ENCODE data around the gene RUVBL2. TPM values are rescaled to one million over a fixed set of nuclear protein-coding genes. Genes with fewer than 3 reads are reported as not detected.
"Not testable (repeated sequence)": the region's sequence is repeated elsewhere in the genome, so short reads cannot be mapped to it uniquely, and the experiment has no call there.

Gene RUVBL2
- total RNA-seq, 1 experiment from 2014 or later = 165 TPM

- Histone ChIP-seq H3K27me3 (replicated peaks; ENCODE audit: control insufficient read depth, insufficient read depth, low read length) (no peaks in the 10 kb centered on the region), H3K36me3 (ENCODE audit: control insufficient read depth, insufficient read depth, low read length) (no peaks in the 10 kb centered on the region), H3K4me1 (no peaks in the 10 kb centered on the region), H3K4me3 (ENCODE audit: low read depth, low read length) (no peak overlapping the region), H3K9me3 (no peaks in the 10 kb centered on the region)
- TF ChIP-seq CTCF (IDR thresholded peaks at IDR 0.05; ENCODE audit: insufficient read depth in 1 of 2, low read depth in 1 of 2, low read length in 1 of 2, severe bottlenecking in 1 of 2, unreplicated experiment in 1 of 2) = no peak
- POLR2A ChIA-PET = no interaction called here
- intact Hi-C loops (cut with micrococcal nuclease; ENCODE audit: unreplicated experiment) = no loop called here
- no TSS peak for BruUV-seq (replicated peaks)
- H3K27ac Mint-ChIP-seq (ENCODE audit: unreplicated experiment) = no peak overlapping the region
- H3K4me3 Mint-ChIP-seq (ENCODE audit: unreplicated experiment) = no peak overlapping the region
- H3K36me3 Mint-ChIP-seq (ENCODE audit: insufficient read depth, unreplicated experiment) = no peaks in the 10 kb centered on the region
- no peaks in the 10 kb centered on the region for H3K9me3 Mint-ChIP-seq (ENCODE audit: unreplicated experiment)
- H3K4me1 Mint-ChIP-seq (ENCODE audit: low read depth, unreplicated experiment) = no peaks in the 10 kb centered on the region
- CTCF ChIA-PET = no interaction called here
- H3K27me3 Mint-ChIP-seq (ENCODE audit: insufficient read depth, unreplicated experiment) = no peaks in the 10 kb centered on the region
- DNase-seq = no peak
These were observed 48.5 kb downstream of the RUVBL2 start for GRCh38 chr19:49042177-49042576.

- H3K9me3 Mint-ChIP-seq (ENCODE audit: unreplicated experiment); H3K27me3 ChIP-seq (replicated peaks; ENCODE audit: control insufficient read depth, insufficient read depth, low read length); POLR2A ChIA-PET; H3K4me1 Mint-ChIP-seq (ENCODE audit: low read depth, unreplicated experiment); DNase-seq; H3K36me3 ChIP-seq (ENCODE audit: control insufficient read depth, insufficient read depth, low read length); H3K4me1 ChIP-seq; CTCF ChIA-PET; H3K4me3 Mint-ChIP-seq (ENCODE audit: unreplicated experiment); H3K36me3 Mint-ChIP-seq (ENCODE audit: insufficient read depth, unreplicated experiment); H3K4me3 ChIP-seq (ENCODE audit: low read depth, low read length); intact Hi-C loops (cut with micrococcal nuclease; ENCODE audit: unreplicated experiment); H3K27ac Mint-ChIP-seq (ENCODE audit: unreplicated experiment); BruUV-seq (replicated peaks); H3K27me3 Mint-ChIP-seq (ENCODE audit: insufficient read depth, unreplicated experiment); H3K9me3 ChIP-seq: not testable (repeated sequence)
These were observed 49.0 kb downstream of the RUVBL2 start for GRCh38 chr19:49042666-49043065.

- H3K27ac Mint-ChIP-seq (ENCODE audit: unreplicated experiment); H3K9me3 Mint-ChIP-seq (ENCODE audit: unreplicated experiment): not testable (repeated sequence)
These were observed 49.9 kb downstream of the RUVBL2 start, which contains the start of gene CGB5 for GRCh38 chr19:49043548-49043947. TSS of gene CGB5 (plus strand) at chr19:49043848. CDS start at chr19:49044210, 362 bp downstream.

GRCh38 chr19:49049011-49049410 lies 55.3 kb downstream of the RUVBL2 start, which contains the start of gene CGB8:
TSS of gene CGB8 (minus strand) at chr19:49049111. CDS start at chr19:49048739, 372 bp downstream.
- DNase-seq; H3K4me3 ChIP-seq (ENCODE audit: low read depth, low read length); H3K36me3 Mint-ChIP-seq (ENCODE audit: insufficient read depth, unreplicated experiment); H3K4me1 Mint-ChIP-seq (ENCODE audit: low read depth, unreplicated experiment); H3K27ac Mint-ChIP-seq (ENCODE audit: unreplicated experiment); H3K27me3 ChIP-seq (replicated peaks; ENCODE audit: control insufficient read depth, insufficient read depth, low read length); H3K9me3 Mint-ChIP-seq (ENCODE audit: unreplicated experiment); H3K4me1 ChIP-seq; H3K36me3 ChIP-seq (ENCODE audit: control insufficient read depth, insufficient read depth, low read length); CTCF ChIA-PET; POLR2A ChIA-PET; H3K27me3 Mint-ChIP-seq (ENCODE audit: insufficient read depth, unreplicated experiment); H3K9me3 ChIP-seq; intact Hi-C loops (cut with micrococcal nuclease; ENCODE audit: unreplicated experiment); H3K4me3 Mint-ChIP-seq (ENCODE audit: unreplicated experiment); BruUV-seq (replicated peaks): not testable (repeated sequence)

More at GRCh38 chr19:49043548-49043947, 49.9 kb downstream of the RUVBL2 start, which contains the start of gene CGB5:
- H3K4me3 ChIP-seq (ENCODE audit: low read depth, low read length); intact Hi-C loops (cut with micrococcal nuclease; ENCODE audit: unreplicated experiment); H3K27me3 ChIP-seq (replicated peaks; ENCODE audit: control insufficient read depth, insufficient read depth, low read length); H3K27me3 Mint-ChIP-seq (ENCODE audit: insufficient read depth, unreplicated experiment); H3K4me1 ChIP-seq; H3K36me3 Mint-ChIP-seq (ENCODE audit: insufficient read depth, unreplicated experiment); CTCF ChIA-PET; H3K36me3 ChIP-seq (ENCODE audit: control insufficient read depth, insufficient read depth, low read length); H3K4me3 Mint-ChIP-seq (ENCODE audit: unreplicated experiment); H3K4me1 Mint-ChIP-seq (ENCODE audit: low read depth, unreplicated experiment); POLR2A ChIA-PET; DNase-seq; H3K9me3 ChIP-seq; BruUV-seq (replicated peaks): not testable (repeated sequence)

GRCh38 chr19:49049834-49050233 lies 56.1 kb downstream of the RUVBL2 start:
- H3K4me1 Mint-ChIP-seq (ENCODE audit: low read depth, unreplicated experiment); POLR2A ChIA-PET; BruUV-seq (replicated peaks); intact Hi-C loops (cut with micrococcal nuclease; ENCODE audit: unreplicated experiment); H3K27me3 Mint-ChIP-seq (ENCODE audit: insufficient read depth, unreplicated experiment); H3K36me3 Mint-ChIP-seq (ENCODE audit: insufficient read depth, unreplicated experiment); H3K9me3 ChIP-seq; H3K36me3 ChIP-seq (ENCODE audit: control insufficient read depth, insufficient read depth, low read length); H3K9me3 Mint-ChIP-seq (ENCODE audit: unreplicated experiment); H3K27ac Mint-ChIP-seq (ENCODE audit: unreplicated experiment); CTCF ChIA-PET; H3K27me3 ChIP-seq (replicated peaks; ENCODE audit: control insufficient read depth, insufficient read depth, low read length); H3K4me3 ChIP-seq (ENCODE audit: low read depth, low read length); H3K4me1 ChIP-seq; DNase-seq; H3K4me3 Mint-ChIP-seq (ENCODE audit: unreplicated experiment): not testable (repeated sequence)

- H3K9me3 Mint-ChIP-seq (ENCODE audit: unreplicated experiment); POLR2A ChIA-PET: not testable (repeated sequence)
These were observed 56.8 kb downstream of the RUVBL2 start for GRCh38 chr19:49050376-49051033.

More at GRCh38 chr19:49050376-49051033, 56.8 kb downstream of the RUVBL2 start:
- intact Hi-C loops (cut with micrococcal nuclease; ENCODE audit: unreplicated experiment); H3K36me3 Mint-ChIP-seq (ENCODE audit: insufficient read depth, unreplicated experiment); H3K4me3 Mint-ChIP-seq (ENCODE audit: unreplicated experiment); CTCF ChIA-PET; H3K27ac Mint-ChIP-seq (ENCODE audit: unreplicated experiment); H3K36me3 ChIP-seq (ENCODE audit: control insufficient read depth, insufficient read depth, low read length); H3K4me1 ChIP-seq; H3K27me3 Mint-ChIP-seq (ENCODE audit: insufficient read depth, unreplicated experiment); H3K27me3 ChIP-seq (replicated peaks; ENCODE audit: control insufficient read depth, insufficient read depth, low read length); H3K9me3 ChIP-seq; H3K4me1 Mint-ChIP-seq (ENCODE audit: low read depth, unreplicated experiment); H3K4me3 ChIP-seq (ENCODE audit: low read depth, low read length); BruUV-seq (replicated peaks): not testable (repeated sequence)
- peak in 1 of 2 experiments; percentile 38 for DNase-seq

All from Caco-2 (cell line).